Measurements from ENCODE around the gene PXT1. TPM values are rescaled to one million over a fixed set of nuclear protein-coding genes. Genes with fewer than 3 reads are reported as not detected.
A peak's percentile ranks its signal among the peaks of the same experiment; 100 is the strongest.

Gene PXT1
- total and polyA plus RNA-seq, 9 of the 15 experiments (the other 6 are each of a cell fraction or from before 2014, with no cell fraction given) = 0.09 to 0.11 (median 0.10) TPM; not detected in 5

DNA sequence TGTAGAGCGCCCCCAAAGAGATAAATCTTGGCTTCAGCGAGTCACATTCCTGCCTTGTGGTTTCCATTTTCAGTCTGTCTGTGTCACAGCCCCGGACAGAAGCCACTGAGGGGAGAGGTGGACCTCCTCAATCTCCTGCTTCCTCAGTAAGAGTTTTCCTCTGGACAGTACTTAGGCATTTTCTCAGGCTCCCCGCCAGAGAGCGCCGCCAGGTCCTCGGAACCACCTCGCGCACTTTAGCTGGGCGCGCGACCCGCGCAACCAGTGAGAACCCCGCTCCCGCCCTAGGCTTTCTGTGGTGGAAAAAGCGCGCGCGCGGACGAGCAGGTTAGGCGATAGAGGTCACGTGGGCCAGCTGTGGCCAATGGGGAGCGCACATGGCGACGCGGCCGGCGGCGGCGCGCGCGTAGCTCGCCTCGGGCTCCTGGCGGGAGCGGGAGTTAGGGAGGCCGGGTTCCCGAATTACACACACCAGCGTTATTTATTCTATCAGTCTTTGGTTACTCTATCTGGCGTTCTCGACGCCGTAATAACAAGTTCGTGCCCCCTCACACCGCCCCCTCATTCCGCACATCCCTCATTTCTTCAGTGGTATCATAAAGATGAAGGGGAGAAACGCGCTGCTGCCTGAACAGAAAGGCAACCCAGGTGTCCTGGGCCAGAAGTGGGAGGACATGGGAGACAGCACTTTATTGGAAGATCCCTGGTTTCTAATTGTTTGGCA lies 19.4 kb downstream of the PXT1 start (continued):
- TF ChIP-seq ZBTB11 (CRISPR knock-in tag; IDR thresholded peaks at IDR 0.05) (peak in 1 of 3 experiments; percentile 85; a peak in 2 of 6 replicates), RUNX1 (IDR thresholded peaks at IDR 0.05; ENCODE audit: low read depth) (no peak), NR2C1 (IDR thresholded peaks at IDR 0.05) (no peak), NR2C1 (tag; IDR thresholded peaks at IDR 0.05) (no peak), ZNF431 (CRISPR knock-in tag; IDR thresholded peaks at IDR 0.05) (no peak), FOXP1 (CRISPR knock-in tag; IDR thresholded peaks at IDR 0.05) (0 out of 2 replicates have a peak, but pooled peaks have one; percentile 76), NFIC (IDR thresholded peaks at IDR 0.05) (no peak), ZNF217 (CRISPR knock-in tag; IDR thresholded peaks at IDR 0.05) (no peak), MTA1 (IDR thresholded peaks at IDR 0.05; ENCODE audit: borderline replicate concordance) (no peak), GATA2 (CRISPR knock-in tag; IDR thresholded peaks at IDR 0.05) (no peak), ZNF274 (IDR thresholded peaks at IDR 0.05; ENCODE audit: borderline replicate concordance, low read depth, low read length) (no peak), U2AF2 (optimal IDR thresholded peaks at IDR 0.05; ENCODE audit: low read depth, low read length) (no peak), ZNF780A (CRISPR knock-in tag; IDR thresholded peaks at IDR 0.05) (no peak), ZNF766 (CRISPR knock-in tag; conservative IDR thresholded peaks at IDR 0.05) (peak; percentile 90), NFRKB (IDR thresholded peaks at IDR 0.05; ENCODE audit: low read depth) (no peak; the same call in 1 of the 2 replicates), SRSF7 (optimal IDR thresholded peaks at IDR 0.05; ENCODE audit: low read depth, low read length) (no peak), ZNF644 (tag; IDR thresholded peaks at IDR 0.05; ENCODE audit: low read depth) (peak; percentile 92)
- TF ChIP-seq, protein P1, sequence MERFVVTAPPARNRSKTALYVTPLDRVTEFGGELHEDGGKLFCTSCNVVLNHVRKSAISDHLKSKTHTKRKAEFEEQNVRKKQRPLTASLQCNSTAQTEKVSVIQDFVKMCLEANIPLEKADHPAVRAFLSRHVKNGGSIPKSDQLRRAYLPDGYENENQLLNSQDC (CRISPR knock-in tag; IDR thresholded peaks at IDR 0.05) = 0 out of 2 replicates have a peak, but pooled peaks have one; percentile 33
- TF ChIP-seq, protein P2, sequence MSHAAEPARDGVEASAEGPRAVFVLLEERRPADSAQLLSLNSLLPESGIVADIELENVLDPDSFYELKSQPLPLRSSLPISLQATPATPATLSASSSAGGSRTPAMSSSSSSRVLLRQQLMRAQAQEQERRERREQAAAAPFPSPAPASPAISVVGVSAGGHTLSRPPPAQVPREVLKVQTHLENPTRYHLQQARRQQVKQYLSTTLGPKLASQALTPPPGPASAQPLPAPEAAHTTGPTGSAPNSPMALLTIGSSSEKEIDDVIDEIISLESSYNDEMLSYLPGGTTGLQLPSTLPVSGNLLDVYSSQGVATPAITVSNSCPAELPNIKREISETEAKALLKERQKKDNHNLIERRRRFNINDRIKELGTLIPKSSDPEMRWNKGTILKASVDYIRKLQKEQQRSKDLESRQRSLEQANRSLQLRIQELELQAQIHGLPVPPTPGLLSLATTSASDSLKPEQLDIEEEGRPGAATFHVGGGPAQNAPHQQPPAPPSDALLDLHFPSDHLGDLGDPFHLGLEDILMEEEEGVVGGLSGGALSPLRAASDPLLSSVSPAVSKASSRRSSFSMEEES (CRISPR knock-in tag; IDR thresholded peaks at IDR 0.05) = peak; percentile 99
